Astrocyte of the cerebellum (primary cell): ENCODE results near the gene ROR1.

Experiments
- DNase-seq: peaks from one replicate; pipeline ENCODE4 v3.0.0-alpha.2; 2011; ENCODE audit warnings: low read depth
- H3K4me3 ChIP-seq: 2 replicates; pipeline ENCODE4 v1.5.1; 2011; ENCODE audit warnings: mild to moderate bottlenecking, low read depth, low read length, moderate library complexity
- in situ Hi-C: cut with HindIII; loops from 2 replicates; pipeline ENCODE4 v1.10.0; 2017; ENCODE audit warnings: low sequenced_read_pairs
- TF ChIP-seq, protein P1 (sequence below): IDR thresholded peaks from 2 replicates; pipeline ENCODE4 v1.5.1; 2012; ENCODE audit warnings: low read length, low read depth, moderate library complexity, mild to moderate bottlenecking; ENCODE audit errors: missing control alignments

The ROR1 gene

DNA sequence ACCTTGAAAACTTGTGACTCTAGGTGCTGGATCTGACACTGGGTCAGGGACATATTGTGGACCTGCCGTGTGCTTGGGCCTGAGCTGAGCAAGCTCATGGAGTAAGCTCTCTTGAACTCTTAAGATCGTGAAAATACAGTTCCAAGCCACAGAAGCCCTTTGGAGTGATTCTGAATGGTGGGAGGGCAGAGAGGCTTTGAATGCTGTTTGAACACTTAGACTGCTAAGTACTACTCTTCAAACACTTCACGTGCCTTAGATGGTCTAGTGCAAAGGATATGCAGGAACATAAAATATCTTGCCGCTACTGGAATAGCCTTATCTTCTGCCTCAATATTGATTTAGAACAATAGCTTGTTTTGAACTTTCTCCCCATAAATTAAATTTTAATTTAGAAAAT is 21.6 kb downstream of the ROR1 start:
- in situ Hi-C loops = no loop called here
- DNase-seq = no peak
- H3K4me3 ChIP-seq = no peak overlapping the region
- TF ChIP-seq, protein P1, sequence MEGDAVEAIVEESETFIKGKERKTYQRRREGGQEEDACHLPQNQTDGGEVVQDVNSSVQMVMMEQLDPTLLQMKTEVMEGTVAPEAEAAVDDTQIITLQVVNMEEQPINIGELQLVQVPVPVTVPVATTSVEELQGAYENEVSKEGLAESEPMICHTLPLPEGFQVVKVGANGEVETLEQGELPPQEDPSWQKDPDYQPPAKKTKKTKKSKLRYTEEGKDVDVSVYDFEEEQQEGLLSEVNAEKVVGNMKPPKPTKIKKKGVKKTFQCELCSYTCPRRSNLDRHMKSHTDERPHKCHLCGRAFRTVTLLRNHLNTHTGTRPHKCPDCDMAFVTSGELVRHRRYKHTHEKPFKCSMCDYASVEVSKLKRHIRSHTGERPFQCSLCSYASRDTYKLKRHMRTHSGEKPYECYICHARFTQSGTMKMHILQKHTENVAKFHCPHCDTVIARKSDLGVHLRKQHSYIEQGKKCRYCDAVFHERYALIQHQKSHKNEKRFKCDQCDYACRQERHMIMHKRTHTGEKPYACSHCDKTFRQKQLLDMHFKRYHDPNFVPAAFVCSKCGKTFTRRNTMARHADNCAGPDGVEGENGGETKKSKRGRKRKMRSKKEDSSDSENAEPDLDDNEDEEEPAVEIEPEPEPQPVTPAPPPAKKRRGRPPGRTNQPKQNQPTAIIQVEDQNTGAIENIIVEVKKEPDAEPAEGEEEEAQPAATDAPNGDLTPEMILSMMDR = no peak

DNA sequence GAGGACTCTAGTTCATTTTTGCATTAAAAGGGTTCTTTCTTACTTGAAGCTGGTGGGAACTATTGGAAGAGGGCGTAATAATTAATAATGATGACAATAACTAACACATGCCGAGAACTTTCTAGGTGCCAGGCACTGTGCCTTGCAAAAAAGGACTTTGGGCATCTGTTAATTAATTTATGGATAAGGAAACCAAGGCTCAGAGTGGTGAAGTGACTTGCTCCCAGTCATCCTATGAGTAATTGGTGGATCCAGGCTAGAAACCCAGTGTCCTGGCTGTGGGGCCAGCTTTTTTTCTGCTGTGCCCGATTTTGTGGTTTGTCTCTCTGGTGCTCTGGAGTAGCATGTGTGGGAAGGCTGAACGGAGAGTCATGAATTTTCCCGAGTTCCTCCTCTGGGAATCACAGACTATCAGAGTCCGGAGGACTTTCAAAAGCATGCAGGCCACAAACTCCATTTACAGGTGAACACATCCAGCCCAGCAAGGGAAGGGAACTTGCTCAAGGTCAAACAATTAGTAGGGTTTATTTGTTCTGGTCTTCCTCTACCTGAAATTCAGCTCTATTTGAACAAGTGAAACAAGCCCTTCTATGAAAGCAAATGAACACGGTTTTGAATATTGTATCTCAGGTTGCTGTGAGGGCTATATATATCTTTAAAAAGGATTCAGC is 23.4 kb downstream of the ROR1 start:
- TF ChIP-seq, protein P1 = no peak
- H3K4me3 ChIP-seq = no peak overlapping the region
- no peak for DNase-seq
- in situ Hi-C loops = no loop called here

DNA sequence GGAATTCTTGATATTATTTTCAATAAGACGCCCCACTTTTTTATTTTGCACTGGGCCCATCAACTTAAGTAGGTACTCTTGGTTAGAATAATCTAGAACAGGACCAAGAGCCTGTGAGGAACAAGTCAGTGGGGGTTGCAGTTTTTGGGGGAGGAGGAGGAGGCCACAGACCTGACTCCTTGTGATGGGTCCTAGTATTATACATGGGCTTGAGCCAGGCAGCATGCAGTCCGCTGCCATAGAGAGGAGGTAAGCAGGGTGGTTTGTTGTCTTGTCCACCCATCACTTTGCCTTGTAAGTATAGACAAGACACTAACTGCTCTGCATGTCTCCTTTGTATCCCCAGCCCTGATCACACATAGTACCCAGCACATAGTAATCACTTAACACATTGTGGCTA is 24.5 kb downstream of the ROR1 start:
- TF ChIP-seq, protein P1 = no peak
- in situ Hi-C loops = no loop called here
- no peak for DNase-seq
- no peak overlapping the region for H3K4me3 ChIP-seq

DNA sequence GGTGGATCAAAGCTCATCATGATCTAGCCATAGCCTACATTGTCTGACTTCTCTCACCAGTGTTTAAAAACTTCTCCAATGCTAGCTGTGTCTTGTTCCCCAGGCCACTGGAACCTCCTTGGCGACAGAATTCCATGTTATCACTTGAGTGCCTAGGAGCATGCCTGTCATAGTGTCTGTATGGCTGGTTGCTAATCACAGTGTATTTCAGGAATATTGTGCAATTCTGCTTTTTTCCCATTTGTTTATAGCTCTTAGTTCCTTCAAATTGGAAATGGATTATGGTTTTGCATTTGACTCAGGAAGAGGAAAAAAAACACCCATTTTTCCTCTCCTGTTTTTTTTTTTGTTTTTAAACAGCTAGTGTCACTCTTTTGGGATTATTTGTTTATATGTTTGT is 25.5 kb downstream of the ROR1 start:
- H3K4me3 ChIP-seq = no peak overlapping the region
- in situ Hi-C loops = no loop called here
- TF ChIP-seq, protein P1 = no peak

DNA sequence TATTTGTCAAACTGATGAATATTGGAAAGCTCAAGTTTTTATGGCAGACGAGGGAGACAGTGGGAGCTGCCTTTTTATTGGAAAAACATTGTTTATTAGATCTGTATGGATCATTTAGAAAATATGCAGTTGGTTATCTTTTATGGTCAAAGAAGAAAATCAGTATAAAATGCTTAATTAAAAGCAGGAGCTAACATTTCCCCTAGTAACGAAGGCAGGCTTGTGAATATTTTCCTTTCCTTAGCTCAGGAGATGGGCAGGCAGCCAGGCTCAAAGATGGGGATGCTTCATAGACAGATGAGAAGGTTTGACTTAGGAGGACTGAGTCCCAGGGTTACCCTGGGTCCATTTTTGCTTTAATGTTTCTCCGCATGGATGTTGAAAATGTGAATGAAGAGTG is 26.0 kb downstream of the ROR1 start:
- no peak for DNase-seq
- TF ChIP-seq, protein P1 = no peak
- H3K4me3 ChIP-seq = no peak overlapping the region
- in situ Hi-C loops = no loop called here

More for the DNA sequence above, 25.5 kb downstream of the ROR1 start:
- DNase-seq = no peak

DNA sequence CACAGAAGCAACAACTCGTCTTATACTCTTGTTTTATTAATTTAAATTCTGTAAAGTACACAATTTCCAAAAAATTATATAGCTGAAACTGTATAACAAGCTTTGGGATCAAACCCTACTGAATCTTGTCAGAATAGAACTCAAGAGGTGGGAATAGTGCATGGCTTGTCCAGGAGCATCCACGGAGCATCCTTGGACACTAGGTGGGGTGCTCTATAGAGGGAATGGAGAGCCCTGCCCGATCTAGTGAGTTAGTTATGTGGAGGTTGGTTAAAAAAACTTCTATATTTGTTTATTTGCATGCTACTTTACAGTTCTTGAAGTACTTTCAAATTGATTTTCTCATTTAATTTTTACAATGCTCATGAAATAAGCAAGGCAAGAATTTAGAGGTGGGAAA is 28.3 kb downstream of the ROR1 start:
- no peak for DNase-seq
- no peak overlapping the region for H3K4me3 ChIP-seq
- TF ChIP-seq, protein P1 = no peak
- in situ Hi-C loops = no loop called here
